ENCODE data around the gene LHX8.
A peak's percentile ranks its signal among the peaks of the same experiment; 100 is the strongest.
"Not testable (repeated sequence)": the region's sequence is repeated elsewhere in the genome, so short reads cannot be mapped to it uniquely, and the experiment has no call there.

LHX8 gene

DNA sequence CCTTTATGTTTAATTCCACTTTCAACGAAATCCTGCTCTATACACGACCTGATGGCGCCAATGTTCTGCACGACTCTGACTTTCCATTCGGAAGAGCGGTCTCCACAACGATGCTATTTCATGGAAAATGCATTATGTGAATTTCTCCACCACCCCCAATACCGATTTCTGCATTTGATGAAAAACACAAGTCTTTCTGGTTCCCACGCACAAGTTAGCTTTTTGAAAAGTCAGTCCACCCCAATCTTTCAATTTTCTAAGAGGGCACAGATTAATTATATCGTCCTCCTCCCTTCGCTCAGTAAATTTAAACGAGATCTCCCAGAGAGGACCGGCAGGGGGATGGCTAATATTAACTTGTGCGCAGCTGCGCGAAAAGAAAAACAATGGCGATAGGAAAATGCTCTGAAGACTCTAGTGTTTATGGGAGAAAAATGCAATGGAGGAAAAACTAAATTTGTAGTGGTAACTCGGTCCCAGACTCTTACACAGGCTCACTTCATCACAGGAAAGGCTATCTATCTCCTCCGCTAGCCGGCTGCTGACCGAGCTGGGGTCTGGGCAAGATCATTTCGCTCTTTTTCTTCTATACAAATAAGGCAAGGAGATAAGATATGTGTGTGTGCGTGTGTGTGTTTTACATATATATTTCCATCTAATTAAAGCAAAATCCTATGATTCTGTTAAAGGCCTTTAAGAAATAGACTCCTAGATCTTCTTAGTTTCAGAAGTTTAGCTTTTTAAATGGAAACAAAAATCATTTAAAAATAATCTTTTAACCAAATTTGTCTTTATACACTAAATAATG, 1.2 kb upstream of the LHX8 start:
- no peak for DNase-seq

GRCh38 chr1:75134647-75135572, 722 bp downstream of the LHX8 start:
- peak; percentile 2 for DNase-seq

DNA sequence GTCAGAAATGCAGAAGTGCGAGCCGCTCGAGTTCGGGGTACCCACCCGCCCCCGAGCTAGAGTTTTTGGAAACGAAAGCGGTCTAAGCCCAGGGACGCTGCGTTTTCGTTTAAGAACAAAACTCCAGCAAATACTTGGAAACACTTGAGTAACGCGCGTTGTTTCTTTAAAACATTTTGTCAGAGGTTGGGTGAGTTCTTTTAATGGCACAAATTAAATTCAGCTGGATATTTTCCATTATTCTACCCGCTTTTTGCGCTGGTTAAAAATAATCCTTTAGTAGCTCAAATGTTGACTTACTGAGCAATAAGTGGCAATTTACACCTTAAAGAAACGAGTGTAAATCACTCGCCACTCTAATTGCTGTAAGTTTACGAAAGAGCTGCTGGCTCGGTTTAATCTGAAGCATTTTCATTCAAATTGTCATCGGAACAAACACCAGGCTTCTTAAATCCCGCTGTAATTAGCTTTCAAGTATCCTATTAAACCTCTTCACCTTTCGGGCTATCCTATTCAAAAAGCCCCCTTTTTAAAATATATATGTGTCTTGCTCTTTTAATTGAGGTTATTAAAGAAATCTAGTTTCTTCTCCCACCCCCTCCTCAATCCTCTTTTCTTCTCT, 1.5 kb downstream of the LHX8 start:
- no peak for DNase-seq

GRCh38 chr1:75136195-75136815, 2.1 kb downstream of the LHX8 start:
- peak; percentile 27 for DNase-seq

GRCh38 chr1:75136921-75137641, 2.9 kb downstream of the LHX8 start:
- no peak for DNase-seq

DNA sequence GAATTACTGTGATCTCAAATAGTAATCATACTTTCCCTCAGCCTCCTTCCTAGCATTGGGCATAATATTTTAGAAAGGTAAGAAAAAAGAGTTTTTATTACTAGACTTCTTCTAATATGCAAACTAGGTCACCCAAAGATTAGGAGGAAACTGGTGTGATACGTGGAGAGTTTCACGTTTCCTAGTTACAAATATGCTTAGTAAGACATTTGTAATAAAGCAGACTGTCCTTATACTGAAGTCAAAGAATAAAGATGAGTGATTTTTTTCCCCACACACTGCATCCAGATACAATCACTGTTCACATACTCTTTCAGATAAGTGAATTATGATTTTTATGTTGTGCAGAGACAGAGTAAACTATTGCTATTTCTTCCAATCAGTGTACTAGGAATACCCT, 17.9 kb downstream of the LHX8 start:
- DNase-seq, result no peak

DNA sequence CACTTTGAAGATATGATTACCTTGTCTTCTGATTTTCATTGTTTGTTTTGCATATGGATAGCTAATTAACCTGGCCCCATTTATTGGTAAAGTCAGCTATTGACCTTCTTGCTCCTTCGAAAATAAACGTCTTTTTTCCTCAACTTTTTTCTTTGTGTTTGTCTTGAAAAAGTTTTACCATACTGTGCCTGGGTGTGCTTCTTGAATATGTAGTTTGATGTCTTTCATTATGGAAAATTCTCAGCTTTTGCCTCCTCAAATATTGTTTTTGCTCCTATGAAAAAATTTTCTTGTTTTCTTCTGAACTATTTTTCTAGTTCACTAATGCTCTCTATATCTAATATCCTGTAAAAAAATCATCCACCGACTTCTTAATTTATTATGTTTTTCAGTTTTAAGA, 25.0 kb downstream of the LHX8 start:
- no peak for DNase-seq

- no peak for DNase-seq
Measured at GRCh38 chr1:75165264-75165663, 31.1 kb downstream of the LHX8 start.

- DNase-seq, result no peak
Measured at GRCh38 chr1:75166821-75167220, 32.6 kb downstream of the LHX8 start.

DNA sequence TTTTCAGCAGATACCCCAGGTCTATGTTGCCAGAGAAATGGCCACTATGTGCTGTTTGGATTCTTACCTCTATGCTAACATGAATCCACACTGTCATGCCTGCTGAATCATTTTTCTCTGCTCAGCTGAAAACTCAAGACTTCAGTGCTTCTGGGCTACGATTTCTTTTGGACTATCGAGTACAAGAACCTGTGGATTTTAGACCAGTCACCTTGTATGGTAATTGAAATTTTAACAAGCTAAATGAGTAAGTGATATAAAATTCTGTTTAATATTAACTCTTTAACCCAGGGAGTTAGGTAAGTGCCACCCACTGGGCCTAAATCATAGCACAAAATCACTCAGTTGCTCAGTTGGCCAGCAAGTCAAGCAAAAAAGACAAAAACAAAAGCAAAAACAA, 35.8 kb downstream of the LHX8 start:
- no peak for DNase-seq

GRCh38 chr1:75170981-75171380, 36.8 kb downstream of the LHX8 start:
- DNase-seq, result no peak

- DNase-seq, result no peak
Measured at GRCh38 chr1:75171876-75172275, 37.7 kb downstream of the LHX8 start.

- no peak for DNase-seq
Measured at GRCh38 chr1:75172556-75172955, 38.4 kb downstream of the LHX8 start.

GRCh38 chr1:75174031-75174760, 40.0 kb downstream of the LHX8 start:
- no peak for DNase-seq

- not testable (repeated sequence) for DNase-seq
Measured at GRCh38 chr1:75181214-75181955, 47.2 kb downstream of the LHX8 start.

GRCh38 chr1:75188892-75189291, 54.7 kb downstream of the LHX8 start:
- no peak for DNase-seq

DNA sequence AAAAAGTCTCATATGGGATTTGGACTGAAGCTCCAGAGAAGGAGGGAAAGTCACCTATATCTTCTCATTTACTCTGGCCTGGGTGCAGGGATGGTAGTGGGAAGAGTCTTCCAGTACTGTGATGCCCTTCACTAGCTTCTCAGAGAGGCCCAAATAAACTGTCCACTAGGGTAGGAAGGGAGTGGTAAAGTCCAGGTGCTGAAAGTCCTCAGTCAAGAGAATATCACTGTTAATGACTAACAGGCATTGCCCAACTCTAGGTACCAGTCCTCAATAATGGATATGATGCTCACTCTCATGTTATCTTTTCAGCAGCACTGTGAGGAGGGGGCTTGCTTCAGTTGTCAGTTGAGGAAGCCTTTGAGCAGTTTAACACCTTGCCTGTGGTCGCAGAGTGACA, 64.0 kb downstream of the LHX8 start:
- DNase-seq, result no peak

GRCh38 chr1:75198761-75199160, 64.6 kb downstream of the LHX8 start:
- no peak for DNase-seq

DNA sequence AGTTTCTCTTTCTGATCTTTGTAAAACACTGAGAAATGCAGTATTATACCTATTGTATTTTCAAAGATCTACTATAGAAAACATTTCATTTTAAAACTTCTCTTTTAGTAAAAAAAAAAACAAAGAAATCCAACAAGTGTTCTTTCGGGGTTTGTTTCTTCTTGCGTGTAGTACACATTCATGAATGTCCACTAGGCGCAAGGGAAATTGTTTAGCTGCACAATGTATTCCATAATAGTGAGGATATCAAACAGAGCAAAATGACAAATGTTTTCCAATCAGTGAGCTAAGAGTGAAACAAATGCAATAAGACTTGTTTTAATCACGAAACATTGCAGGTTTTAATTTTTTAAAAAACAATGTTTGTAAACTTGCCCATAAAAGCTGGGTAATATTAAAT, 68.6 kb downstream of the LHX8 start:
- DNase-seq, result no peak

DNA sequence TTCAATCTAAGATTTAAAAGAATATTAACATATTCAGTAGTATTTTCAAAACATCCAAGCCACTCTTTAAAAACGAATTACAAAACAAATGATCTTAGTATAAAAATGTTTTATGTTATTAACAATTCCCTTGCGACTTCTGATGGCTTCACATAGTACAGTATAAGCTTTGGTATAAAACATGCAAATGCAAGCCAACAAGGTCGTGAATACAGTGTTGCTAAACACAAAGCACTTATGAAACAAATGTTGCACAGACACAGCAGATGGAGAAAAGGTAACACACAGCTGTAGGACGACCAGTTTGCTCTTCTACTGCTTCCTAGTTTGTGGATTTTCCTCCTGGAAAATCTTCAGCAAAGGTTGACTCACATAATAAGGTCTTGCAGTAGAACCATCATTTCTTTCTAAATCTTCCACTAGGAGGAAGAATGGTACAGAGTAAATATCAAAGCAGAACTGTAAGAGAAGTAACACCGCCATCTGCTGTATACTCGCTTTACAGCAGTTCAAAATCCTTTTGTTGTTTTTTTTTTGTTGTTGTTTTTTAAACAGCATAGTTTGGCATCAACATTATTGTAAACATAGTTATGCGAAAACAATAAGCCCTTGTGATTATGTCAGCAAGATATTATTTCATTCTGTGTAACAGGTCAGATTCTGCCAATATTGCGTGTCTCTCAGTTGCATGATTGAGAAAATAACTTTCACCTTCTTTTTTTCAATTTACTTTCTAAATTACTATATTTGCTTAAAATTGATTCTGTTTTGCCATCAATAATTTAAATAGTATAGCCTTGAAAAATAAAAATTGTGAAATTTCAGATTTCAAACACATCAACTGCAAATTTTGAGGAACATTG, 69.5 kb downstream of the LHX8 start:
- no peak for DNase-seq
